Mesothelial cell of epicardium (in vitro differentiated cells): Measurements from ENCODE around the gene TRAF3. TPM values are rescaled to one million over a fixed set of nuclear protein-coding genes. Genes with fewer than 3 reads are reported as not detected.

Experiments used
- DNase-seq, 2 experiments: peaks; one replicate each; pipeline ENCODE4 v3.0.0; 2021; ENCODE audit warnings: low spot score in 2 of 2; ENCODE audit not compliant: unreplicated experiment in 2 of 2
- H3K27ac Mint-ChIP-seq: 2 replicates; pipeline ENCODE4 v1.8.0; 2021; ENCODE audit warnings: mixed read lengths
- H3K27me3 Mint-ChIP-seq: 2 replicates; pipeline ENCODE4 v1.8.0; 2021; ENCODE audit warnings: low read depth, mixed read lengths
- H3K36me3 Mint-ChIP-seq: 2 replicates; pipeline ENCODE4 v1.8.0; 2021; ENCODE audit warnings: mixed read lengths
- H3K4me1 Mint-ChIP-seq: 2 replicates; pipeline ENCODE4 v1.8.0; 2021; ENCODE audit warnings: mixed read lengths
- H3K4me3 Mint-ChIP-seq: 2 replicates; pipeline ENCODE4 v1.8.0; 2021; ENCODE audit warnings: mild to moderate bottlenecking, moderate library complexity, mixed read lengths
- H3K9me3 Mint-ChIP-seq: 2 replicates; pipeline ENCODE4 v1.8.0; 2021; ENCODE audit warnings: mixed read lengths
- total RNA-seq: library from RNA; stranded (reverse); gene quantifications from 3 replicates; pipeline ENCODE4 v1.2.1, GENCODE V29; 2021
- TF ChIP-seq, protein P1 (sequence below): fragments of 200-600 bp; sonication (generic); IDR thresholded peaks from one replicate; pipeline ENCODE4 v1.5.0; 2021; ENCODE audit warnings: antibody characterized with exemption; ENCODE audit not compliant: unreplicated experiment

TRAF3 gene
- total RNA-seq, 1 donor from 2014 or later = 26.4 TPM

GRCh38 chr14:102731871-102732800 lies 45.1 kb upstream of the TRAF3 start:
- Mint-ChIP-seq H3K4me3 (no peak overlapping the region), H3K27me3 (no peaks in the 10 kb centered on the region), H3K9me3 (no peaks in the 10 kb centered on the region), H3K27ac (no peak overlapping the region), H3K4me1 (peaks cover 4% of the 10 kb centered on the region), H3K36me3 (peaks cover 28% of the 10 kb centered on the region)
- DNase-seq = peak in 1 of 2 experiments; percentile 26
- TF ChIP-seq, protein P1, sequence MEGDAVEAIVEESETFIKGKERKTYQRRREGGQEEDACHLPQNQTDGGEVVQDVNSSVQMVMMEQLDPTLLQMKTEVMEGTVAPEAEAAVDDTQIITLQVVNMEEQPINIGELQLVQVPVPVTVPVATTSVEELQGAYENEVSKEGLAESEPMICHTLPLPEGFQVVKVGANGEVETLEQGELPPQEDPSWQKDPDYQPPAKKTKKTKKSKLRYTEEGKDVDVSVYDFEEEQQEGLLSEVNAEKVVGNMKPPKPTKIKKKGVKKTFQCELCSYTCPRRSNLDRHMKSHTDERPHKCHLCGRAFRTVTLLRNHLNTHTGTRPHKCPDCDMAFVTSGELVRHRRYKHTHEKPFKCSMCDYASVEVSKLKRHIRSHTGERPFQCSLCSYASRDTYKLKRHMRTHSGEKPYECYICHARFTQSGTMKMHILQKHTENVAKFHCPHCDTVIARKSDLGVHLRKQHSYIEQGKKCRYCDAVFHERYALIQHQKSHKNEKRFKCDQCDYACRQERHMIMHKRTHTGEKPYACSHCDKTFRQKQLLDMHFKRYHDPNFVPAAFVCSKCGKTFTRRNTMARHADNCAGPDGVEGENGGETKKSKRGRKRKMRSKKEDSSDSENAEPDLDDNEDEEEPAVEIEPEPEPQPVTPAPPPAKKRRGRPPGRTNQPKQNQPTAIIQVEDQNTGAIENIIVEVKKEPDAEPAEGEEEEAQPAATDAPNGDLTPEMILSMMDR = no peak

DNA sequence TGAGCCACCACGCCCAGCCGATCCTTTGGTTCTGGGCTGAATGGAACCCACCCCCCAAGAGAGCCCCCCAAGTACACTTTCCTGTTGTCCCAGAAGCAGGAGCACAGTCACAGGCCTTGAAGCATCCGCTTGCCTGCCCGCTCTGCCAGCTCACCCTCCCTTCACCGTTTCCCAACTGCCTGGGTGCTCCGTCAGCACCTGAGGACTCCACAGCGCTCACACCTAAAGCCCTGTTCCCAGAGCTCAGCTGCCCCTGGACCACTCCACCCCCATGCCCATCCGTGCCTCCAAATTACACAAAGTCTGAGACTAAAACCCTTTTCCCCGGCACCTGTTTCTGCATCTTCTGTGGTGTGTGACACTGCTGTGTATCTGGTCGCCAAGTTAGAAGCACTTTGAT lies 44.3 kb upstream of the TRAF3 start:
- TF ChIP-seq, protein P1 = no peak
- no peak for DNase-seq
- Mint-ChIP-seq H3K9me3 (no peaks in the 10 kb centered on the region), H3K4me3 (no peak overlapping the region), H3K27ac (no peak overlapping the region), H3K4me1 (no peaks in the 10 kb centered on the region), H3K27me3 (no peaks in the 10 kb centered on the region), H3K36me3 (peaks cover 27% of the 10 kb centered on the region)

- H3K36me3 Mint-ChIP-seq = peaks cover 26% of the 10 kb centered on the region
- no peaks in the 10 kb centered on the region for H3K9me3 Mint-ChIP-seq
- H3K4me3 Mint-ChIP-seq = no peak overlapping the region
- no peaks in the 10 kb centered on the region for H3K4me1 Mint-ChIP-seq
- H3K27me3 Mint-ChIP-seq = no peaks in the 10 kb centered on the region
- TF ChIP-seq, protein P1 = no peak
- DNase-seq = no peak
- no peak overlapping the region for H3K27ac Mint-ChIP-seq
Observed at GRCh38 chr14:102733326-102733725, 43.9 kb upstream of the TRAF3 start.

DNA sequence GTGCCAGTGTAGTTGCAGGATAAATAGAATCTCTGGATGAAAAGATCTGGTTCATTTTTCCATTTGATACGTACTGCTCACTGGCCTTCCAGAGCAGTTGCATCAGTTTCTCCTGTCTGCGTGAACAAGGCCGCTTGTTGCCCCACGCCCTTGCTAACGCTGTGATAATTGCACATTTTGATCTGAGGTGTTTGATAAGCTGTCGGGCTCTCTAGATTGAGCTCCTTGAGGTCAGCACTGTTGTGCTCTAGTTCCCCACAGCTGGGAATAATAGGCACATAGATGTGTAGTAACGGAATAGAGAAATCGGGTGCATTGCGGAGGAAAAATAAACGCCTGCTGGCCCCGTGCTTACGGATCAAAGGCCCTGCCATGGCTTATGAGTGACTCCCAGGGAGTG lies 42.8 kb upstream of the TRAF3 start:
- Mint-ChIP-seq H3K4me3 (no peak overlapping the region), H3K9me3 (no peaks in the 10 kb centered on the region), H3K4me1 (no peaks in the 10 kb centered on the region), H3K27me3 (no peaks in the 10 kb centered on the region), H3K27ac (no peak overlapping the region), H3K36me3 (peaks cover 20% of the 10 kb centered on the region)
- TF ChIP-seq, protein P1 = no peak
- DNase-seq = no peak

DNA sequence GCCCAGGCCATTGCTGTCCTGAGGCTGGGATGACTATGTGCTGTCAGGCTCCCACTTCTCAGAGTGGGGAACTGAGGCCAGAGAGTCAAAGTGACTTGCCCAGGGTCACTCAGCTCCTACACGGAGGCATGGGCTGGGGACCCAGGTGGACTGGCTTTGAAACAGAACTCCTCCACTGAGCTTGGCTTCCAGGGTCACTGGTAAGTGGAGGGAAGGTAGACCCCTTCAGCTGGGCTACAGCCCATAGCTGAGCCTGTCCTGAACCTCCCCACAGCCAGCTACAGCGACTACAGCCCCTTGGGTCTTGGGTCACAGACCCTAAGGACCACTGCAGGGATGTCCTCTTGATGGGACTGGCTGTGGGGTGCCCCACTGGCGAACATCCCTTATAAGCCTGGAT lies 40.3 kb upstream of the TRAF3 start:
- peaks cover 23% of the 10 kb centered on the region for H3K36me3 Mint-ChIP-seq
- TF ChIP-seq, protein P1 = no peak
- no peaks in the 10 kb centered on the region for H3K9me3 Mint-ChIP-seq
- no peak for DNase-seq
- H3K27me3 Mint-ChIP-seq = no peaks in the 10 kb centered on the region
- no peak overlapping the region for H3K4me3 Mint-ChIP-seq
- H3K4me1 Mint-ChIP-seq = no peaks in the 10 kb centered on the region
- no peak overlapping the region for H3K27ac Mint-ChIP-seq
